ENCODE results near the gene CYSLTR1. TPM values are rescaled to one million over a fixed set of nuclear protein-coding genes. Genes with fewer than 3 reads are reported as not detected.
"Not testable (repeated sequence)": the region's sequence is repeated elsewhere in the genome, so short reads cannot be mapped to it uniquely, and the experiment has no call there.

CYSLTR1 gene, protein sequence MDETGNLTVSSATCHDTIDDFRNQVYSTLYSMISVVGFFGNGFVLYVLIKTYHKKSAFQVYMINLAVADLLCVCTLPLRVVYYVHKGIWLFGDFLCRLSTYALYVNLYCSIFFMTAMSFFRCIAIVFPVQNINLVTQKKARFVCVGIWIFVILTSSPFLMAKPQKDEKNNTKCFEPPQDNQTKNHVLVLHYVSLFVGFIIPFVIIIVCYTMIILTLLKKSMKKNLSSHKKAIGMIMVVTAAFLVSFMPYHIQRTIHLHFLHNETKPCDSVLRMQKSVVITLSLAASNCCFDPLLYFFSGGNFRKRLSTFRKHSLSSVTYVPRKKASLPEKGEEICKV
- not detected in 2 replicates for total RNA-seq

DNA sequence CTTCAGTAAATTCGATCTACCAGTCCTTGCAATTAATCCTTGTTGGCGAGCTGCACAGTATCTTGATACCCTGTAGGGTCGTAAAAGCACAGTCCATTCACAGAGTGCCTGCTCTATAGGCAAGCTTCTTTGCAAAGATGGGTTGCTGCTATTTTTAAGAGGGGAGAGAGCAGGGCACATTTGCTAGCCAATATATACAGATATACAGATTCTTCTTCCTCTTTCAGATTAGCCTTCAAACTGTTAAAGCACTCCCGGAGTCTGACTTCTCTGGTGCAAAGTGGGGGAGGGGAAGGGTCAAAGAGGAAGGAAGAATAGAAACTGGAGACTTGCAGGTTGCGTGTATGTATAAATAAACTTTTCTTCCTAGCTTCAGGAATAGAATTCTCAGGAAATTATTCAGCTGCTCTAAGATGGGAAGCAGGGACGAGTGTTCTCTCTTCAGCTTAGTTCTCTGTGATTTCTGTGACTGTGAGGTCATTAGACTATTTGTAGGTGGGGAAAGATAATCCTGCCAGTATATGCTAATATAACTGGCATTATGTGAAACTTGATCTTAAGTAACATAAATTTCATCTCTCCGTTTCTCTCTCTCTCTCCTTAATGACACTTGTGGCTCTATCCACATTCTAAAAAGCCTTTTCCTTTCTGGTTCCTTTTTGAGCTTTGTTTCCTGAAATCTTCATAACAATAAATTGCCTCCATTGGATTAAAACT, at the start of gene CYSLTR1:
Gene CYSLTR1 (minus strand): TSS at position 242 of the 717 bp plus-strand sequence. CDS start 53,865 bp downstream, outside the sequence.
- DNase-seq (ENCODE audit: low read depth, low spot score): no peak

DNA sequence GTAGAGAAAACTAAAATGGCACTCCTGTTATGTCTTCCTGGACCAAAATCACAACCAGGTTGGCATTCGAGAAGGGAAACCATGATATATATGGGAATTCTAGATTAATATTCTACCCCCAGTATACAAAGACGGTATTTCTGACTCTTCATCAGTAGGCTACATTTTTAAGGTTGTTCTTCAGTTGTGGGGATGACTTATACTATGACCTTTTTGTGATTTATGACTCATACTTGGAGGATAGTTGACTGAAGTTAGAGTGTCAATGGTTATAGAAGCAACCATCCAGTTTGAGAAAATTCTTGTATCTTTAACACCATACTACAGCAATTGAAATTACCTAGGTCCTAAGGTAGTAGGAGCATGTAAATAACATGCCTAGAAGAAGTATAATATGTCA, 49.8 kb upstream of the CYSLTR1 start:
- DNase-seq (ENCODE audit: low read depth, low spot score): no peak

DNA sequence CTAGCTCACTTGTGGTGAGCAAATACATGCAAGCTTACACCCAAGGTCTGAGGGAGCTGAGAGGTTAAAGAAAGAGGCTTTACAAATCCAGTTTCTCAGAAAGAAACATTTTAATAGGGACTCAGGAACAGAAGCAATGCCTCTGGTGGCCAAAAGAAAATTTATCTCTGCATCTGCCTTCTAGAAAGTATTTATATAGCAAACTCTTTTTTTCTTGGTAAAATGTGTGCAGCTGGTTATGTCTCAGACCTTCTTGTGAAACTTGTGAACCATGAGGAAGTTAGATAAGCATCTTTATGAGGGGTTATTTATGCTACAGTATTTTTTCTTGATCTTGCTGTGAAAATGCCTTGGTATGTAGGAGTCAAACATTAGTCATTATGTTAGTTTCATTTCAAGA, 48.5 kb upstream of the CYSLTR1 start:
- no peak for DNase-seq (ENCODE audit: low read depth, low spot score)

DNA sequence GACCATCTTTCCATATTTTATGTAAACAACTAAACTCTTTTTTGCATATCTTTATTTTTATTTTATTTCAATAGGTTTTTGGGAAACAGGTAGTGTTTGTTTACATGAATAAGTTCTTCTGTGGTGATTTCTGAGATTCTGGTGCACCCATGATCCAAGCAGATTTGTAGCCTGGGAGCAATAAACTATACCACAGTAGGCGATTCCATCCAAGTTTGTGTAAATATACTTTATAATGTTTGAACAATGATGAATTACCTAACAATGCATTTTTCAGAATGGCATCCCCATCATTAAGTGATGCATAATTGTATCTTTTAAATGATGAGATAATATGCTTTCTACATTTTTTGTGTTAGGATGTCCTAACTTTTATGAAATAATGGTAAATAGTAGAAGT, 39.2 kb upstream of the CYSLTR1 start:
- DNase-seq (ENCODE audit: low read depth, low spot score): no peak

DNA sequence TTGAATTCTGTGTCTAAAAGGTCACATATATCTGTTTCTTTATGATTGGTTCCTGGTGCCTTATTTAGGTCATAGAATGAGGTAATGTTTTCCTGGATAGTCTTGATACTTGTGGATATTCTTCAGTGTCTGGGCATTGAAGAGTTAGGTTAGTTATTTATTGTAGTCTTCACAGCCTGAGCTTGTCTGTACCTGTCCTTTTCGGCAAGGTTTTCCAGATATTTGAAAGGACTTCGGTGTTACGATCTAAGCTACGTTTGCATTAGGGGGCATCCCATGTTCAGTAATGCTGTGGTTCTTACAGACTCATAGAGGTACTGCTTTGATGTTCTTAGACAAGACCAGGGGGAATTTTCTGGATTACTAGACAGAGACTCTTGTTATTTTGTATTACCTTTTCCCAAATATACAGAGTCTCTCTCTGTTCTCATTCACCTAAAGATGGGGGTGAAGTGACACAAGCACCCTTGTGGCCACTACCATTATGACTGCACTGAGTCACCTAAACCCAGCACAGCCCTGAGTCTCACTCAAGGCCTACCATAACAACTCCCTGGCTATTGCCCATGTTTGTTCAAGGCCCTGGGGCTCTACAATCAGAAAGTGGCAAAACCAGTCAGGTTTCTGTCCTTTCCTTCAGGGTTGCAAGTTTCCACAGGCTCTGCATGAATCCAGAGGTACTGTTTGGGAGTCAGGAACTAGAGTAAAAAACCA, 30.1 kb upstream of the CYSLTR1 start:
- DNase-seq (ENCODE audit: low read depth, low spot score): no peak

DNA sequence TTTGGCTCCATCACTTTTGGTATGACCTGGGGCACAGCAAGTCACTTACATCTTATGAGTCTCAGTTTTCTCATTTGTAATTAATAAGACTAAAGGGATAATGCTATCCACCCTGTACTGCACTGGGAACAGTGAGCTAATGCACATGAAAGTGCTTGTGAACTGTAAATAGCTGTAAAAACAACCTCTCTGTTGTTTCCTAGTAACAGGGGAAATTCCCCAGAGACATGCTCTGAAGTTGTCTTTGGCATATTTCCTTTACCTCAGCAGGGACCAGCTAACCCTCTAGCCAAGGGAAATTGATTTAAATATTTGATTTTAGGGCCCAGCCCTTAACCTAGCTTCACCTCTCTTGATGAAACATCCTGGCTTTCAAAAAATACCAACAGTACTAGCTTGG, 6.1 kb upstream of the CYSLTR1 start:
- DNase-seq (ENCODE audit: low read depth, low spot score): no peak

DNA sequence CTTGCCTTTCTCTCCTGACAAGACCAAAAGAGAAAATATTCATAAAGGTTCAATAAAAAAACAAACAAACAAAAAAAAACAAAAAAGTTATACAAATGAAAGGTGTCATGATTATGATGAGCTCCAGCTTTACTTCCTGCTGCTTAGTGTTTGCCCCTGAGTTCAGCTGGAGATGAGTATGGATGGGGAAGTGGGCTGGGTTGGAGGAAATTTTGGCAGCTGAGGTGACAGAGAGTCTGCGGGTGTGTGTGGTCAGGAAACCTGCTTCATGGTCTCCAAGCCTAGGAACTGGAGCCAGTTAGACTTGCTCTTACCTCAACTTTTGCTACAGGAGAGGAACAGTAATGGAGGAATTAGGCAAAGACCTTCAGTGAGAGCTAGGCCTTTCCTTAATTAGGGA, 4.3 kb upstream of the CYSLTR1 start:
- DNase-seq (ENCODE audit: low read depth, low spot score): no peak

DNA sequence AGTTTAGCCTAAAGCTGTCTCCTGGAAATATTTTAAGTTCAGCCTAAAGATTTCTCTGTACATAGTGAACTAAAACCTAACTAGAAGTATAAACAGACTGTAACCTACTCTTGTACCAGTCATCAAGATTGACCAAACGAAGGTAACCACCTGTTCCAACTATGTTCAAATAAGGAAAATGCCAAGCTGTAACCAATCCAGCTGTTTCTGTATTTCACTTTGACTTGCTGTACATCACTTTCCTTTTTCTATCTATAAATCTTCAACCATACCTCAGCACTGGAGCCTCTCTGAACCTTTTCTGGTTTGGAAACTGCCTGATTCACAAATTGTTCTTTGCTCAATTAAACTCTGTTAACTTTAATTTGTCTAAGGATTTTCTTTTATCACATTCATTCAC, 3.1 kb upstream of the CYSLTR1 start:
- DNase-seq (ENCODE audit: low read depth, low spot score): no peak

DNA sequence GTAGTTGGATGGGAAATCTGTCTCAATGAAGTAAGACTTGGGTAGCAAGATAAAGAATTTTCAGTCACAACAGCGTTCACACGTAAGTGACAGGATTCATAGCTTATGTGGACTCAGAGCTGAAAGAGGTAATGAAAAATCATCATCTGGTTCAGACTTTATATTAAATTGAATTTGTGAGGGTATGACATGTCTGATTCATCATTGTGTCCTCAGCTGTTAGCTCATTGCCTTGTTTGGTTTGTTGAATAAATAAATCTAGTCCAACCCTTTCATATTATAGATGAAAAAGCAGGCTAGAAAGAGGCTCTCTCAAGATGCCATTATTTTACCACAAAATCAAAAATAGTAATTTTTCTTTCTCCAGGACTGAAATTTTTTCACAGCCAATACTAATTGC, 2.7 kb upstream of the CYSLTR1 start:
- DNase-seq (ENCODE audit: low read depth, low spot score): no peak

DNA sequence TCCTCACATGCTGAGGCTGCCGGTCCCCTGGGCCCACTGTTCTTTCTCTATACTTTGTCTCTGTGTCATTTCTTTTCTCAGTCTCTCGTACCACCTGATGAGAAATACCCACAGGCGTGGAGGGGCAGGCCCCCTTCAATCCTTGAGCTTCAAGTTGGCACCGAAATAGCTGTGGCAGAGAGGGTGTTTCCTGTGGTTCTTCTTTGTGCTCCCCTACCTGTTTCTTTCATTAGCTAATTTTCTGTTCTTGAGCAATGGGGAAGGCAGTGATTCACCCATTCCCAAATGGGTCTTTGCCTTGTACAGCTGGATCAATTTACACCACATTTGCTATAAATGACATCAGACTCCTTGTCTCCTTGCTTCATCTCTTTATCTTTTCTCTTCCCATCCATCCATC, 2.1 kb upstream of the CYSLTR1 start:
- no peak for DNase-seq (ENCODE audit: low read depth, low spot score)

DNA sequence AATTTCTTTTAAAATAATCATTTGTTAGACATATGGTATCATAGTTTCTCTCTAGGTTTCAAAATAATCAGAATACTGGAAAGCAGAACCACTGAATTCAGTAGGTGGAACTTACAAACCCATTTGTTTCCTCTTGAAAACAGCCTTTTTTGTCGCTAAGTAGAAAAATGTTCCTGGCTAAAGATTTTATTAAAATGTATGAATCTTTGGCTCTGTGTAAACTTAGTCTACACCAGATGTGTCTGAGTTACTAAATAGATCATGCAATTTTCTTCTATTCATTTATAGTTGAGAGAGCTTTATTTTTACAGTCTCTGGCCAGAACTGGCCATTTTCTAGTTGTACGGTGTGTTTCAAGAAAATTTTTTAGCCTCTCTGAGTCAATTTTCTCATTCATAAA, 1.0 kb downstream of the CYSLTR1 start:
- no peak for DNase-seq (ENCODE audit: low read depth, low spot score)

DNA sequence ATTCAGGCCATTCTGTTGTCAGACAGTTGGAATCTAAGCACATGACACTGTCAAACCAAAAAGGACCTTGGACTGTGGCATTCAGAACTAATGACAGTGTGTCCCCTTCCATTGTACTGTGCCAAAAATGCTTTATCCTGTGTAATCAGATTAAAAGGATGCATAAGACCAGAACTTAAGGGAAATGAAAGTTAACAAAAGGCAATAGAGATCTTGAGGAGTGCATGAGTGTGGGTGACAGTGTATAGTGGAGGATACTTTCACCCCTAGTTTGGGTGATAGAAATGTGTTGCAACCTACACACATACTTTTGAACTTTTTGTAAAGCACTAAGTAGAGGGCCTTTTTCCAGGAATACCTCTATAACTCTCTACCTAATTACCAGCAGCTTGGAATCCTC, 4.5 kb downstream of the CYSLTR1 start:
- DNase-seq (ENCODE audit: low read depth, low spot score): no peak

DNA sequence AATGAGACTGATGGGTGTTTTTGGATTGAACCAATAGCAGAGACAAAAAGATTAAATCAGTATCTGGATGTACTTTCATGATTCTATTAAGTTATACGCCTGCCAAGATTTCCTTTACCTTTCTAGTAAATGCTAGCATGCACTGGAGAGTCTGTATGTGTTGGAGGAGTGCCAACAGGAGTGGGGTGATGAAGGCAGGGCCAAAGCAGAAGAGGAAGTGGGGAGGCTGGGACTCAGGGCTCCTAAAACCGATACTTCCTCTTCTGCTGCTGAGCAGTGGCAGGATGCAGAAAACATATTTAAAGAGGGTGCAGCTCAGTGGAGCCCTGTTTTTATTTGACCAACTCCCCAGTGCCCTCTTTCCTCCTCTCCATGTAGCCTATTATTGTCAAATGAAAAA, 5.6 kb downstream of the CYSLTR1 start:
- DNase-seq (ENCODE audit: low read depth, low spot score): no peak

DNA sequence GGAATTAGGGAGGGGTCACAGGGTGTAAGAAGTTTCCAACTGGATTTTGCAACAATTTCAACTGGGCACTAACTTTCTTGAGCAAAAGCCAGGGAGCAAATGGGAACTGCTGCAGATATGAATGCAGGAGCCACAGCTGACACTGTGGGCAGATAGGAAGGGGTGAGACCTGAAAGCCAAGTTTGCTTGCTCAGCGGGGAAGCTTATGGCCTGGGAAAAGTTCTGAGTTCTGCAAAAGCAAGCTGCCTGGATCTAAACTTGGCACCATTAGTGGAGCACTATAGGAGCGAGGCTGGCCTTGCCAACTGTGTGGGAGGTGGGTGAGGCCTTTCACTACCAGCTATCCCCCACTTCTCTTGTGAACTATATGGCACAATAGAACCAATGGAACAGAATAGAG, 11.1 kb downstream of the CYSLTR1 start:
- no peak for DNase-seq (ENCODE audit: low read depth, low spot score)

DNA sequence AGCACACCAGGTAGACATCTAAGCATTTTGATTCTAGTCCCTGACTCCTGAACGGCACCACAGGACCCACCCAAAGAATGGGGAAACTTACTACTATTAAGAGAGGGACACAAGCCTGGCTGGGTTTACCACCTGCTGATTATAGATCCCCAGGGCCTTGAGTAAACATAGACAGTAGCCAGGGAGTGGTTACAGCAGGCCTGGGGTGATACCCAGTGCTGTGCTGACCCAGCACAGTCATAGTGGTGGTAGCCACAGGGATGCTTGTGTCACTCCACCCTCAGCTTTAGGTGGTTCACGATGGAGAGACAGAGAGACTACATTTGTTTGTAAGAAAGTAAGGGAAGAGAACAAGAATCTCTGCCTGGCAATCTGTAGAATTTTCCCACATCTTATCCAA, 11.7 kb downstream of the CYSLTR1 start:
- no peak for DNase-seq (ENCODE audit: low read depth, low spot score)

DNA sequence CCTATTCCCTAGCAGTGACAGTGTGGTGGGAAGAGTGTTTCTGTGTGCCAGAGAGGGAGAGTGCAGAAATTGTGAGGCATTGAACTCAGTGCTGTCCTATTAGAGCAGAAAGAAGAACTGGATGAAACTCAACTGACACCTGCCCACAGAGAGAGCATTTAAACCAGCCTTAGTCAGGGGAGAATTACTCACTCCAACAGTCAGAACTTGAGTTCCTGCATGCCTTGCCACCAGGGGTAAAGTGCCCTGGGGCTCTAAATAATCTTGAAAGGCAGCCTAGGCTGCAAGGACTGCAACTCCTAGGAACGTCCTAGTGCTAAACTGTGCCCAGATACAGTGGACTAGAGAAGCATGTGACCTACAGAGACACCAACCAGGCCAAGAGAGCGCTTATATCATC, 12.8 kb downstream of the CYSLTR1 start:
- DNase-seq (ENCODE audit: low read depth, low spot score): no peak

DNA sequence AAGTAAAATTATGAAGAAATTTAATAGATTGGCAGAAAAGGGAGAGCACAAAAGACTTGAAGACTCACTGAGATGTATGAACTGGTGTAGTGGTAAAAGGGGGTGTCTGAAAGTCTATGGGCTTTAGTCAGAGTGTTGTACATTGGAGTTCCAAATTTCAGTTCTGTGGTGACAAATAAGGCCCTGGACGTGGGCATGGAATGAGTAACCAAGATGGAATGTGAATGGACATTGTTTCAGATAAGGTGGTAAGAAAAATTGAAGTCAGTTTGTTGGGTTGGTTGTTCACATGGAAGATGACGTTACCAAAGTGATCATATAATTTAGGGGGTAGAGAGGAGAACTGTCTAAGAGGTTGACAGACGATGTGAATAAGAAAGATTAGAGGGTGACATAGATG, 13.9 kb downstream of the CYSLTR1 start:
- DNase-seq (ENCODE audit: low read depth, low spot score): no peak

DNA sequence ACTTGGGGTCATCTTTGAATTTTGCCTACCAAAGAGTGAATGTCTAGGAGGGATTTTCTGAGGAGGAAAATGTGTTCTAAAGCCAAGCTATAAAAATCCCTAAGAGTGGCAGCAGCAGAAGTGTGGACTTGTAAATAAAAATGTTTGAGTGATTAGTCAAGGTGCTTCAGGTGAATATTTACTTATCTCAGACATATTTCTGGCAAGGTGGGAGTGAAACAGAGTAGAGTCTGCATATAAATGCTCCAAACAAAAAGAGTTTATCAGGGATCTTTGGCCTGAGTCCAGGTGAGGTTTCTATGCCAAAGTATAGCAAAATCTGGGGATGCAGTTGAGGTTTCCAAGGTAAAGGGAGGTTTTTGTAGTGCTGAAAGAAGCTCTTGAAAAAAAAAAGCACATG, 19.7 kb downstream of the CYSLTR1 start:
- no peak for DNase-seq (ENCODE audit: low read depth, low spot score)

DNA sequence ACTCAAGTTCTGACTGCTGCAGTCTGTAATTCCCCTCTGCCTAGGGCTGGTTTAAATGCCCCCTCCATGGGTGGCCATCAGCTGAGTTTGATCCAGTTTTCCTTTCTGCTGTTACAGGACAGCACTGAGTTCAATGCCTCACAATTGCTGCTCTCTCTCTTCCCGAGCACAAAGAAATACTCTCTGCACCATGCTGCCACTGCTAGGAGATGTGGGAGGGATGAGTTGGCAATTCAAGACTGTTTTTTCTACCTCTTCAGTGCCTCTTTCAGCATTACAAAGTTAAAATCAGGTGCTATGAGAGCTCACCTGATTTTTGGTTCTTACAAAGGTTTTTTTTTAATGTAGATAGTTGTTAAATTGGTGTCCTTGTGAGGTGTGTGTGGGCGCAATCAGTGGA, 24.3 kb downstream of the CYSLTR1 start:
- DNase-seq (ENCODE audit: low read depth, low spot score): no peak

DNA sequence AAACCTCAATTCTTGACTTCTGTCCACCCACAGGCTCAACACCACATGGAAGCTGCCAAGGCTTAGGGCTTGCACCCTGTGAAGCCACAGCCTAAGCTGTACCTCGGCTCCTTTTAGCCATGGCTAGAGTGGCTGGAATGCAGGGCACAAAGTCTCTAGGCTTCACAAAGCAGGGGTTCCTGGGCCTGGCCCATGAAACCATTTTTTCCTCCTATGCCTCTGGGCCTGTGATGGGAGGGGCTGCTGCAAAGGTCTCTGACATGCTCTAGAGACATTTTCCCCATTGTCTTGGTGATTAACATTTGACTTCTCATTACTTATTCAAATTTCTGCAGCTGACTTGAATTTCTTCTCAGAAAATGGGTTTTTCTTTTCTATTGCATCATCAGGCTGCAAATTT, 26.5 kb downstream of the CYSLTR1 start:
- not testable (repeated sequence) for DNase-seq (ENCODE audit: low read depth, low spot score)

DNA sequence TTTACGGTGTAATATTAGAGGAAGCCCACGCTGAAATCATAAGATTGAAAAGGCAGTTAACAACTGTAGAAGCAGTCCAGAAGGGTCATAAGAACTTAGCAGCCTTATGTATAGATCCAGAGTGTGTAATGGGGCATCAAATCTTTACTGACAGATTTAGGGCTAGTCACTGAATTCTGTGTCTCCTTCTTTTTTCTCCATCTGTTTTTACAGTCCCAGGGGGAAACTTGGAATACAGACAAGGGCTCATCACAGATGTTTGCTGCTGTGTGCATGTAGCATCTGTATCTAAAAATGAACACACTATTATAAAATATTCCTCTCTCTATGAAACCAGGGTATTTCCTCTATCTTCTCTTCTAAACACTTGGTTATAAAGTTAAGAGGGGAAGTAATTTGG, 43.9 kb downstream of the CYSLTR1 start:
- no peak for DNase-seq (ENCODE audit: low read depth, low spot score)

DNA sequence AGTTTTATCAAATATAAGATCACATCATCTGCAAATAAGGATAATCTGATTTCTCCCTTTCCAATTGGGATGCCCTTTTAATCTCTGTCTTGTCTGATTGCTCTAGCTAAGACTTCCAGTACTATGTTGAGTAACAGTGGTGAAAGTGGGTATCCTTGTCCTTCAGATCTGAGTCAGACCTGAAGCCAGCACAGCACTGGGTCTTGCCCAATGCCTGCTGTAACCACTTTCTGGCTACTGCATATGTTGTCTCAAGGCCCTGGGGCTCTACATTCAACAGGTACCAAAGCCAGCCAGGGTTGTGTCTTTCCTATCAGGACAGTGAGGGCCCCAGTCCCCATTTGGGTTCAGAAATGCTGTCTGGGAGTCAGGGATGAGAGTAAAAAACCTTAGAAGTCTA, 90.3 kb downstream of the CYSLTR1 start:
- no peak for DNase-seq (ENCODE audit: low read depth, low spot score)

DNA sequence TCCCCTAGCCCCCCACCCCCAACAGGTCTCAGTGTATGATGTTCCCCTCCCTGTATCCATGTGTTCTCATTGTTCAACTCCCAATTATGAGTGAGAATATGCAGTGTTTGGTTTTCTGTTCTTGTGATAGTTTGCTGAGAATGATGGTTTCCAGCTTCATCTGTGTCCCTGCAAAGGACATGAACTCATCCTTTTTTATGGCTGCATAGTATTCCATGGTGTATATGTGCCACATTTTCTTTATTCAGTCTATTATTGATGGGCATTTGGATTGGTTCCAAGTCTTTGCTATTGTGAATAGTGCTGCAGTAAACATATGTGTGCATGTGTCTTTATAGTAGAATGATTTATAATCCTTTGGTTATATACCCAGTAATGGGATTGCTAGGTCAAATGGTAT, 101.4 kb downstream of the CYSLTR1 start:
- not testable (repeated sequence) for DNase-seq (ENCODE audit: low read depth, low spot score)

Measured in pulmonary artery endothelial cell (primary cell).